ENCODE measurements around the gene TSPAN19. TPM values are rescaled to one million over a fixed set of nuclear protein-coding genes. Genes with fewer than 3 reads are reported as not detected.

Gene TSPAN19
- total RNA-seq, 1 experiment from 2014 or later = not detected

- CTCF ChIA-PET = no interaction called here
- no peaks in the 10 kb centered on the region for H3K27me3 ChIP-seq (ENCODE audit: control insufficient read depth, insufficient read depth, low read length)
- POLR2A ChIA-PET = no interaction called here
- TF ChIP-seq, protein P1, sequence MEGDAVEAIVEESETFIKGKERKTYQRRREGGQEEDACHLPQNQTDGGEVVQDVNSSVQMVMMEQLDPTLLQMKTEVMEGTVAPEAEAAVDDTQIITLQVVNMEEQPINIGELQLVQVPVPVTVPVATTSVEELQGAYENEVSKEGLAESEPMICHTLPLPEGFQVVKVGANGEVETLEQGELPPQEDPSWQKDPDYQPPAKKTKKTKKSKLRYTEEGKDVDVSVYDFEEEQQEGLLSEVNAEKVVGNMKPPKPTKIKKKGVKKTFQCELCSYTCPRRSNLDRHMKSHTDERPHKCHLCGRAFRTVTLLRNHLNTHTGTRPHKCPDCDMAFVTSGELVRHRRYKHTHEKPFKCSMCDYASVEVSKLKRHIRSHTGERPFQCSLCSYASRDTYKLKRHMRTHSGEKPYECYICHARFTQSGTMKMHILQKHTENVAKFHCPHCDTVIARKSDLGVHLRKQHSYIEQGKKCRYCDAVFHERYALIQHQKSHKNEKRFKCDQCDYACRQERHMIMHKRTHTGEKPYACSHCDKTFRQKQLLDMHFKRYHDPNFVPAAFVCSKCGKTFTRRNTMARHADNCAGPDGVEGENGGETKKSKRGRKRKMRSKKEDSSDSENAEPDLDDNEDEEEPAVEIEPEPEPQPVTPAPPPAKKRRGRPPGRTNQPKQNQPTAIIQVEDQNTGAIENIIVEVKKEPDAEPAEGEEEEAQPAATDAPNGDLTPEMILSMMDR (IDR thresholded peaks at IDR 0.05) = no peak
- TF ChIP-seq, protein P2, sequence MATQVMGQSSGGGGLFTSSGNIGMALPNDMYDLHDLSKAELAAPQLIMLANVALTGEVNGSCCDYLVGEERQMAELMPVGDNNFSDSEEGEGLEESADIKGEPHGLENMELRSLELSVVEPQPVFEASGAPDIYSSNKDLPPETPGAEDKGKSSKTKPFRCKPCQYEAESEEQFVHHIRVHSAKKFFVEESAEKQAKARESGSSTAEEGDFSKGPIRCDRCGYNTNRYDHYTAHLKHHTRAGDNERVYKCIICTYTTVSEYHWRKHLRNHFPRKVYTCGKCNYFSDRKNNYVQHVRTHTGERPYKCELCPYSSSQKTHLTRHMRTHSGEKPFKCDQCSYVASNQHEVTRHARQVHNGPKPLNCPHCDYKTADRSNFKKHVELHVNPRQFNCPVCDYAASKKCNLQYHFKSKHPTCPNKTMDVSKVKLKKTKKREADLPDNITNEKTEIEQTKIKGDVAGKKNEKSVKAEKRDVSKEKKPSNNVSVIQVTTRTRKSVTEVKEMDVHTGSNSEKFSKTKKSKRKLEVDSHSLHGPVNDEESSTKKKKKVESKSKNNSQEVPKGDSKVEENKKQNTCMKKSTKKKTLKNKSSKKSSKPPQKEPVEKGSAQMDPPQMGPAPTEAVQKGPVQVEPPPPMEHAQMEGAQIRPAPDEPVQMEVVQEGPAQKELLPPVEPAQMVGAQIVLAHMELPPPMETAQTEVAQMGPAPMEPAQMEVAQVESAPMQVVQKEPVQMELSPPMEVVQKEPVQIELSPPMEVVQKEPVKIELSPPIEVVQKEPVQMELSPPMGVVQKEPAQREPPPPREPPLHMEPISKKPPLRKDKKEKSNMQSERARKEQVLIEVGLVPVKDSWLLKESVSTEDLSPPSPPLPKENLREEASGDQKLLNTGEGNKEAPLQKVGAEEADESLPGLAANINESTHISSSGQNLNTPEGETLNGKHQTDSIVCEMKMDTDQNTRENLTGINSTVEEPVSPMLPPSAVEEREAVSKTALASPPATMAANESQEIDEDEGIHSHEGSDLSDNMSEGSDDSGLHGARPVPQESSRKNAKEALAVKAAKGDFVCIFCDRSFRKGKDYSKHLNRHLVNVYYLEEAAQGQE (IDR thresholded peaks at IDR 0.05; ENCODE audit: insufficient read depth in 1 of 2, low read depth in 2 of 2, low read length in 1 of 2) = no peak
- TF ChIP-seq SIN3A (IDR thresholded peaks at IDR 0.05; ENCODE audit: borderline replicate concordance, insufficient read depth, low read depth, low read length) (no peak), TCF7L2 (IDR thresholded peaks at IDR 0.05; ENCODE audit: low read depth, low read length) (no peak), POLR2AphosphoS5 (IDR thresholded peaks at IDR 0.05; ENCODE audit: low read depth, low read length) (no peak)
- DNase-seq (ENCODE audit: low read depth, low spot score) = no peak
- BruUV-seq (replicated peaks) = no TSS peak
- in situ Hi-C loops (cut with HindIII; ENCODE audit: low pct_unique_long_range_greater_than_20kb, low sequenced_read_pairs) (no loop called here), intact Hi-C loops (cut with micrococcal nuclease; ENCODE audit: unreplicated experiment) (no loop called here)
- ATAC-seq = no peak
- H3K4me3 ChIP-seq (ENCODE audit: low read depth in 2 of 2, low read length in 2 of 2) = no peak overlapping the region
- H3K27ac ChIP-seq (ENCODE audit: low read length) = no peak overlapping the region
- no peaks in the 10 kb centered on the region for H3K9me3 ChIP-seq (ENCODE audit: control insufficient read depth, insufficient read depth, low read depth, low read length)
- H3K36me3 ChIP-seq (ENCODE audit: control insufficient read depth, insufficient read depth, low read length) = no peaks in the 10 kb centered on the region; the same call in 1 of the 2 replicates
- no peaks in the 10 kb centered on the region for H3K4me1 ChIP-seq (ENCODE audit: control insufficient read depth, insufficient read depth, low read length)
Measured at GRCh38 chr12:84973026-84973425, 63.1 kb downstream of the TSPAN19 start.

- no peak for DNase-seq (ENCODE audit: low read depth, low spot score)
- H3K4me3 ChIP-seq (ENCODE audit: low read depth in 2 of 2, low read length in 2 of 2) = no peak overlapping the region
- ChIA-PET POLR2A (no interaction called here), CTCF (no interaction called here)
- no peaks in the 10 kb centered on the region for H3K9me3 ChIP-seq (ENCODE audit: control insufficient read depth, insufficient read depth, low read depth, low read length)
- H3K27ac ChIP-seq (ENCODE audit: low read length) = no peak overlapping the region
- no peaks in the 10 kb centered on the region; the same call in 1 of the 2 replicates for H3K36me3 ChIP-seq (ENCODE audit: control insufficient read depth, insufficient read depth, low read length)
- intact Hi-C loops (cut with micrococcal nuclease; ENCODE audit: unreplicated experiment) = no loop called here
- no peaks in the 10 kb centered on the region for H3K27me3 ChIP-seq (ENCODE audit: control insufficient read depth, insufficient read depth, low read length)
- TF ChIP-seq, protein P1 (IDR thresholded peaks at IDR 0.05) = no peak
- TF ChIP-seq POLR2AphosphoS5 (IDR thresholded peaks at IDR 0.05; ENCODE audit: low read depth, low read length) = no peak
- TF ChIP-seq, protein P2 (IDR thresholded peaks at IDR 0.05; ENCODE audit: insufficient read depth in 1 of 2, low read depth in 2 of 2, low read length in 1 of 2) = no peak
- TF ChIP-seq SIN3A (IDR thresholded peaks at IDR 0.05; ENCODE audit: borderline replicate concordance, insufficient read depth, low read depth, low read length) = no peak
- TF ChIP-seq TCF7L2 (IDR thresholded peaks at IDR 0.05; ENCODE audit: low read depth, low read length) = no peak
- BruUV-seq (replicated peaks) = no TSS peak
- no peak for ATAC-seq
- H3K4me1 ChIP-seq (ENCODE audit: control insufficient read depth, insufficient read depth, low read length) = no peaks in the 10 kb centered on the region
- in situ Hi-C loops (cut with HindIII; ENCODE audit: low pct_unique_long_range_greater_than_20kb, low sequenced_read_pairs) = no loop called here
Measured at GRCh38 chr12:84969226-84969625, 66.9 kb downstream of the TSPAN19 start.

Other genes with a start within 250 kb of the TSPAN19 start
- 0.36 TPM for gene SLC6A15, start 123.5 kb downstream of the TSPAN19 start, total RNA-seq (2021; ENCODE audit: unreplicated experiment)
- gene LRRIQ1, start 74 bp upstream of the TSPAN19 start, total RNA-seq (2021; ENCODE audit: unreplicated experiment) = 0.15 TPM
- 0.23 TPM for gene ALX1, start 243.9 kb upstream of the TSPAN19 start, total RNA-seq (2021; ENCODE audit: unreplicated experiment)

All from Panc1 (cell line).